ENCODE data around the gene ANKLE1. TPM values are rescaled to one million over a fixed set of nuclear protein-coding genes. Genes with fewer than 3 reads are reported as not detected.

The ANKLE1 gene
- polyA plus RNA-seq, 1 of the 3 experiments (the other 2 are of a cell fraction), result 2.6 TPM

- TF ChIP-seq RXRA (IDR thresholded peaks at IDR 0.05; ENCODE audit: borderline replicate concordance, low read depth) (no peak), EZH2phosphoT487 (IDR thresholded peaks at IDR 0.05; ENCODE audit: borderline replicate concordance, low read depth) (no peak)
Observed at GRCh38 chr19:17326595-17326966, 44.9 kb downstream of the ANKLE1 start (continued).

DNA sequence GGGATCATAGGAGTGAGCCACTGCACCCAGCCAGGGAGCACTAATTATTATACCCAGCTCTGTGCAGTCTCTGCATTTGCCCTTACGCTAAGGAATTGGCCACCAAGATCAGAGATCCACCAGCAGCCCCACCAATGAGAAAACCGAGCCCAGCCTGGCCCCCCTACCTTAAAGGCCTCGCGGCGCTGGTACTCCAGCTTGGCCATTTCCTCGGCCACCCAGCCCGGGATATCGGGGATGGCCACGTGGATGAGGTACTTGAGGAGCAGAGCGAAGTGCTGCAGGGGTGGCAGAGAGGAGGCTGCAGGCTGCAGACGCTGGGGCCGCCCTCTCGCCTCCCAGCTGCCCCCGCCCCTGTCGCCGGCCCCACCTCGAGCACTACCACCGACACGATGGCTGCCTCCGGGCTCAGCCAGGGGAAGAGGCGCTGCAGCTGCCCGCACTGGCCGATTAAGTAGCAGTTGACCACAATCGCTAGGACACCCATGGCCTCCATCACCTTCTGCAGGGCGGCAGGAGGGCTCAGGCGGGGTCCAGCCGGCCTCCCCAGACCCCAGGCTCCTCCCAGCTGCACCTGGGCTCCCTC lies 45.5 kb downstream of the ANKLE1 start:
- Histone ChIP-seq H3F3A (replicated peaks; ENCODE audit: insufficient read depth) (no peaks in the 10 kb centered on the region), H3K4me3 (ENCODE audit: low read depth in 2 of 2, low read length in 1 of 2) (no peak overlapping the region), H3K4me2 (no peak overlapping the region), H3K9ac (no peak overlapping the region), H3K36me3 (replicated peaks in 1 of 2; ENCODE audit: control insufficient read depth in 1 of 2, insufficient read depth in 2 of 2, low read length in 1 of 2) (peaks cover 0 to 18% of the 10 kb centered on the region in 2 experiments), H3K79me2 (ENCODE audit: insufficient read depth) (no peaks in the 10 kb centered on the region), H3K9me3 (no peaks in the 10 kb centered on the region), H3K27me3 (ENCODE audit: insufficient read depth) (no peaks in the 10 kb centered on the region), H4K20me1 (ENCODE audit: insufficient read depth) (no peaks in the 10 kb centered on the region), H3K27ac (ENCODE audit: low read depth in 2 of 2, low read length in 1 of 2) (no peak overlapping the region), H2AFZ (ENCODE audit: low read depth) (no peak overlapping the region), H3K9me2 (no peaks in the 10 kb centered on the region), H3K4me1 (ENCODE audit: control insufficient read depth in 1 of 2, insufficient read depth in 2 of 2, low read depth in 1 of 2, low read length in 1 of 2) (no peaks in the 10 kb centered on the region)
- DNase-seq, result no peak
- no peak for TF ChIP-seq SMC3 (IDR thresholded peaks at IDR 0.05; ENCODE audit: low read depth, low read length)
- POLR2A ChIA-PET, result interaction anchor here (1.1 kb wide), 1 partner anchor 18 kb away, joined by 4 read pairs; the partner anchor contains the start of gene DDA1
- CTCF ChIA-PET, result interaction anchor here (1.3 kb wide), 1 partner anchor 15 kb away, joined by 4 read pairs; no protein-coding TSS in a partner anchor
- WGBS (ENCODE audit: low lambda C conversion rate), result 96% methylated on average over 23 of the region's 27 CpGs

DNA sequence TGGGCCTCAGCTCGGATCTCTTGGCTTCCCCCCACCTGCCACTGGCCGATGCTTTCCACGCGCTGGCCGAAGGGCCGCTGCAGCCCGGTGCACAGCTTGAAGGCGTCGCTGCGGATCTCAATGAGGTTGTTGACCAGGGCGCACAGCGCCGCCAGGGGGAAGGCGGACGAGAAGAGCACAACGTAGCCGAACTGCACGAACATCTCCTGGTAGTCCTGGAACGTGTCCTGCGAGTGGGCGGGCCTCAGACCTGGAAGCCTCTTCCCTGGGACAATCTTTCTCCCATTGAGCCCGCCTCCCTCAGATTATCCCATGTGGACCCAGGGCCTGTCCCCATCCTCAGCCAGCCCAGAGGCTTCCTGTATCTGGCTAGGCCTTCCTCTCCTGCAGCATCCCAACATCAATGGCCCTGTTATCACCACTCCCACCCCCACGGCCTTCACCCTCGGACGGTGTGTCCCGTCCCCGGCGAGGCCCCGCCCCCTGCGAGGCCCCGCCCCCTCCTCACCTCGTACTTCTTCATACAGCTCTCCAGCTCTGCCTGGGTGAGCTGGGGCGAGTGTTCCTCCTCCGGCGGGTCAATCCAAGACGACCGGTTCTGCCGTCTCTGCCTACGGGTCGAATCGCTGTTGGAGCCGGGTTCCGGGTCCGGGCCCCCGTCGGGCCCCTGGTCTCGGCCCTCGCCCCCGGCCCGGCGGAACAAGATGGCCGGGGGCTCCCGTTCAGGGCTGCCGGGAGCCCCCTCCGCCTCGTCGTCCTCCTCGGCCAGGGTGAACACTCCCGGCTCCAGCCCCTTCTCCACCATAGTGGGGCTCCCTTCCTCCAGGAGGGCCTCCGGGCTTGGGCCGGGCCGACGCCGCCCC lies 46.2 kb downstream of the ANKLE1 start:
- TF ChIP-seq SMC3 (IDR thresholded peaks at IDR 0.05; ENCODE audit: low read depth, low read length) (no peak), REST (IDR thresholded peaks at IDR 0.05; ENCODE audit: low read depth, low read length) (no peak), USF1 (IDR thresholded peaks at IDR 0.05; ENCODE audit: borderline replicate concordance, low read depth) (no peak), EZH2phosphoT487 (IDR thresholded peaks at IDR 0.05; ENCODE audit: borderline replicate concordance, low read depth) (no peak), SIN3A (IDR thresholded peaks at IDR 0.05; ENCODE audit: borderline replicate concordance, low read depth, low read length) (no peak)
- H3K9me3 ChIP-seq, result no peaks in the 10 kb centered on the region
- peaks cover 0 to 2% of the 10 kb centered on the region in 2 experiments; a peak in 1 of 4 replicates for H3K4me1 ChIP-seq (ENCODE audit: control insufficient read depth in 1 of 2, insufficient read depth in 2 of 2, low read depth in 1 of 2, low read length in 1 of 2)
- no peaks in the 10 kb centered on the region for H3K9me2 ChIP-seq
- no peak overlapping the region for H3K4me3 ChIP-seq (ENCODE audit: low read depth in 2 of 2, low read length in 1 of 2)
- WGBS (ENCODE audit: low lambda C conversion rate), result 76% methylated on average over 32 of the region's 64 CpGs
- no peak overlapping the region for H2AFZ ChIP-seq (ENCODE audit: low read depth)
- H3F3A ChIP-seq (replicated peaks; ENCODE audit: insufficient read depth), result peaks cover 2% of the 10 kb centered on the region
- no peak overlapping the region for H3K4me2 ChIP-seq
- ChIA-PET CTCF (interaction anchor here (1.3 kb wide), 1 partner anchor 16 kb away, joined by 4 read pairs; no protein-coding TSS in a partner anchor), POLR2A (interaction anchor here (1.1 kb wide), 1 partner anchor 19 kb away, joined by 4 read pairs; the partner anchor contains the start of gene DDA1)
- H3K27ac ChIP-seq (ENCODE audit: low read depth in 2 of 2, low read length in 1 of 2), result no peak overlapping the region
- no peaks in the 10 kb centered on the region for H3K27me3 ChIP-seq (ENCODE audit: insufficient read depth)
- no peaks in the 10 kb centered on the region for H3K79me2 ChIP-seq (ENCODE audit: insufficient read depth)
- H3K36me3 ChIP-seq (replicated peaks in 1 of 2; ENCODE audit: control insufficient read depth in 1 of 2, insufficient read depth in 2 of 2, low read length in 1 of 2), result peaks cover 0 to 13% of the 10 kb centered on the region in 2 experiments
- peak; percentile 85 for DNase-seq
- H4K20me1 ChIP-seq (ENCODE audit: insufficient read depth), result no peaks in the 10 kb centered on the region
- H3K9ac ChIP-seq, result no peak overlapping the region

Measured in SK-N-SH (cell line).